Body of pancreas (tissue), 4 donors: Measurements from ENCODE around the gene NFS1. TPM values are rescaled to one million over a fixed set of nuclear protein-coding genes. Genes with fewer than 3 reads are reported as not detected.

Experiments
- ATAC-seq: fragments of 150-250 bp; one replicate; pipeline ENCODE4 v1.9.1; 2016
- DNase-seq, 4 donors: peaks; one replicate each; pipeline ENCODE4 v3.0.0-alpha.2; 2019
- H3K27ac ChIP-seq, 4 donors: fragments of 200-600 bp; sonication (generic); 1 replicate in 3 of 4; 2 replicates in 1 of 4; pipeline versions ENCODE4 v1.5.1 to v1.6.1; 2016 to 2019; ENCODE audit warnings: mild to moderate bottlenecking in 1 of 4, mixed read lengths in 1 of 4, moderate library complexity in 1 of 4
- H3K27me3 ChIP-seq, 2 donors: fragments of 200-600 bp; sonication (generic); one replicate each; pipeline ENCODE4 v1.6.0; 2016; ENCODE audit warnings: mild to moderate bottlenecking in 1 of 2
- H3K36me3 ChIP-seq, 2 donors: fragments of 200-600 bp; sonication (generic); replicated peaks in 1 of 2; 2 replicates each; pipeline ENCODE4 v1.5.1; 2016; ENCODE audit warnings: low read depth in 2 of 2; ENCODE audit not compliant: insufficient read depth in 1 of 2
- H3K4me1 ChIP-seq: fragments of 200-600 bp; sonication (generic); one replicate; pipeline ENCODE4 v1.6.0; 2016
- H3K4me3 ChIP-seq, 2 donors: fragments of 200-600 bp; sonication (generic); 1 replicate in 1 of 2; 2 replicates in 1 of 2; pipeline ENCODE4 v1.5.1; 2016 to 2019
- H3K9me3 ChIP-seq, 3 donors: fragments of 200-600 bp; sonication (generic); 1 replicate in 2 of 3; 2 replicates in 1 of 3; pipeline ENCODE4 v1.5.1; 2016
- CTCF ChIP-seq, 7 experiments: fragments of 450-650 bp in 4 of 7; fragments of 200-600 bp in 3 of 7; sonication (generic) in 3 of 7; IDR thresholded peaks; one replicate each; pipeline ENCODE4 v1.5.1; 2016 to 2019; ENCODE audit warnings: antibody characterized with exemption in 7 of 7
- POLR2A ChIP-seq, 3 donors: fragments of 450-650 bp; IDR thresholded peaks; one replicate each; pipeline ENCODE4 v1.6.1; 2016; ENCODE audit warnings: antibody characterized with exemption in 3 of 3, mild to moderate bottlenecking in 2 of 3
- WGBS, 2 donors: methylation state at CpG; one replicate each; pipeline ENCODE4 v1.1.5; 2017; 5-methylcytosine and 5-hydroxymethylcytosine counted together
- intact Hi-C: fragments of 100-400 bp; cut with DNase I; formaldehyde crosslinking; loops from one replicate; pipeline ENCODE4 v1.15.1; 2023
- total RNA-seq, 2 donors: library from RNA; depleted of rRNA; stranded (reverse); fragments of >200 nt; gene quantifications; one replicate each; pipeline ENCODE4 v1.1.0, GENCODE V29; 2016

The NFS1 gene
- total RNA-seq, 2 donors from 2014 or later, result 15.8 to 22.1 TPM

GRCh38 chr20:35661908-35662307, 37.2 kb downstream of the NFS1 start:
- ATAC-seq, result no peak
- no peak overlapping the region for H3K4me3 ChIP-seq
- 15 to 21% methylated on average over 3 of the region's 3 CpGs for WGBS, 2 donors

GRCh38 chr20:35661053-35661452, 38.1 kb downstream of the NFS1 start:
- H3K4me1 ChIP-seq, result peaks cover 56% of the 10 kb centered on the region
- 84 to 93% methylated on average over 2 of the region's 2 CpGs for WGBS, 2 donors
- no peak overlapping the region for H3K4me3 ChIP-seq
- no peaks in the 10 kb centered on the region for H3K36me3 ChIP-seq
- intact Hi-C loops, result no loop called here
- DNase-seq, result no peak
- no peaks in the 10 kb centered on the region for H3K9me3 ChIP-seq
- H3K27me3 ChIP-seq, result no peaks in the 10 kb centered on the region
- ATAC-seq, result no peak
- TF ChIP-seq CTCF (IDR thresholded peaks at IDR 0.05), result no peak
- TF ChIP-seq POLR2A (IDR thresholded peaks at IDR 0.05), result no peak
- peak overlapping the region in 1 of 4 donors; percentile 12 for H3K27ac ChIP-seq

More at GRCh38 chr20:35661908-35662307, 37.2 kb downstream of the NFS1 start:
- no peak for DNase-seq
- peaks cover 56% of the 10 kb centered on the region for H3K4me1 ChIP-seq
- no peaks in the 10 kb centered on the region for H3K9me3 ChIP-seq
- H3K27ac ChIP-seq, result peak overlapping the region in 1 of 4 donors; percentile 11
- H3K27me3 ChIP-seq, result no peaks in the 10 kb centered on the region
- intact Hi-C loops, result no loop called here
- TF ChIP-seq POLR2A (IDR thresholded peaks at IDR 0.05), result no peak
- TF ChIP-seq CTCF (IDR thresholded peaks at IDR 0.05), result no peak
- no peaks in the 10 kb centered on the region for H3K36me3 ChIP-seq

GRCh38 chr20:35660122-35660937, 38.8 kb downstream of the NFS1 start:
- Histone ChIP-seq H3K4me3 (no peak overlapping the region), H3K9me3 (no peaks in the 10 kb centered on the region), H3K36me3 (no peaks in the 10 kb centered on the region), H3K27me3 (no peaks in the 10 kb centered on the region), H3K27ac (no peak overlapping the region), H3K4me1 (peaks cover 56% of the 10 kb centered on the region)
- intact Hi-C loops, result no loop called here
- no peak for ATAC-seq
- WGBS, 2 donors, result 89 to 90% methylated on average over 10 of the region's 10 CpGs
- no peak for DNase-seq
- TF ChIP-seq CTCF (IDR thresholded peaks at IDR 0.05), result no peak
- TF ChIP-seq POLR2A (IDR thresholded peaks at IDR 0.05), result no peak

- intact Hi-C loops, result no loop called here
- DNase-seq (no peak), ATAC-seq (no peak)
- no peaks in the 10 kb centered on the region for H3K27me3 ChIP-seq
- H3K9me3 ChIP-seq, result no peaks in the 10 kb centered on the region
- no peak overlapping the region for H3K4me3 ChIP-seq
- 8 to 17% methylated on average over 1 of the region's 1 CpG for WGBS, 2 donors
- H3K27ac ChIP-seq, result no peak overlapping the region
- H3K36me3 ChIP-seq, result peaks cover 0 to 14% of the 10 kb centered on the region in 2 donors
- TF ChIP-seq POLR2A (IDR thresholded peaks at IDR 0.05) (no peak), CTCF (IDR thresholded peaks at IDR 0.05) (no peak)
- H3K4me1 ChIP-seq, result peaks cover 49% of the 10 kb centered on the region
Measured at GRCh38 chr20:35657271-35657670, 41.9 kb downstream of the NFS1 start.

GRCh38 chr20:35654415-35654814, 44.7 kb downstream of the NFS1 start:
- no peak for TF ChIP-seq POLR2A (IDR thresholded peaks at IDR 0.05)
- TF ChIP-seq CTCF (IDR thresholded peaks at IDR 0.05), result no peak
- no peak for ATAC-seq
- Histone ChIP-seq H3K36me3 (peaks cover 0 to 14% of the 10 kb centered on the region in 2 donors), H3K27ac (no peak overlapping the region), H3K4me1 (peaks cover 27% of the 10 kb centered on the region), H3K27me3 (no peaks in the 10 kb centered on the region), H3K9me3 (no peaks in the 10 kb centered on the region), H3K4me3 (no peak overlapping the region)
- no peak for DNase-seq
- WGBS, 2 donors, result 94 to 98% methylated on average over 9 of the region's 9 CpGs
- intact Hi-C loops, result no loop called here
